IPS-18c (cell line): ENCODE results near the gene RALGAPA2.

ENCODE experiments used
- H3K4me3 ChIP-seq: 2 replicates; pipeline ENCODE4 v1.7.0; 2013; ENCODE audit warnings: low read depth, mild to moderate bottlenecking, low read length, moderate library complexity; ENCODE audit not compliant: insufficient read depth
- H3K9me3 ChIP-seq: one replicate; pipeline ENCODE4 v1.6.1; 2013; ENCODE audit warnings: mild to moderate bottlenecking, low read length, moderate library complexity; ENCODE audit not compliant: control insufficient read depth, insufficient read depth

RALGAPA2 gene

DNA sequence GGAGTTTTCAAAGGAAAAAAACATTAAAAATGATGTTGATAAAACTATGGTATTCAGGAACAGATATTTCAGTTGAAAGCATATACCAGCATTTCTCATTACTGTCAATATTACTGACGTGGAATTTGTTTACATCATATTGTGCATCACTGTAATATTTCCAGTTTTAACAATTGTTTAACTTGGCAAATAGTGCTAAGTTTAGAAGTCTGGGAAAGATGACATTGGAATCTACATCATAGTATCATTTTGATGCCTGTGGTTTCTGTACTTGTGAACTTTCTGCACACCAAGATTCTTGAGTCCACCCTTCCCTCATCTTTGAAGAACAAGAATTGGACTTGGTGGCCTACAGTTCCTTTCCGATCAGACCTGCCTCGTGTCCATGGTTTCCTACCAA lies 98.1 kb downstream of the RALGAPA2 start:
- Histone ChIP-seq H3K4me3 (no peak overlapping the region), H3K9me3 (no peaks in the 10 kb centered on the region)

DNA sequence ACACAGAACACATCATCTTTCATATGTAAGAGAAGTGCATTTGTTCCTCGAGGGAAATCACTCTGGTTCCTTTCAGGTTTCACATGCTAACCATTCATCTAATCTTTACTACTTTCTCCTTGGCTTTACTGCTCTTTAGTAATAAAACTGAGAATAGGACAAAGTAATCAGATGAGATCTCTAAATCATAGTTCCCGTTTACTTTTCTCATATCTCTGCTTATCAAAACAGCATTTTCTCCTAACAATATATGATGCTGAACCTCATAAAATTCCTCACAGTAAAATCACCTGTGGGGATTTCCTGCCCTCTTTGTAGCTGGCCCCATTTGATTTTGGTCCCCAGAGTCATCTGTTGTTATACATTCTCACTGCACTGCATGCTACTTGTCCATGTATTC lies 100.2 kb downstream of the RALGAPA2 start:
- H3K4me3 ChIP-seq, result no peak overlapping the region
- peaks cover 2% of the 10 kb centered on the region for H3K9me3 ChIP-seq

DNA sequence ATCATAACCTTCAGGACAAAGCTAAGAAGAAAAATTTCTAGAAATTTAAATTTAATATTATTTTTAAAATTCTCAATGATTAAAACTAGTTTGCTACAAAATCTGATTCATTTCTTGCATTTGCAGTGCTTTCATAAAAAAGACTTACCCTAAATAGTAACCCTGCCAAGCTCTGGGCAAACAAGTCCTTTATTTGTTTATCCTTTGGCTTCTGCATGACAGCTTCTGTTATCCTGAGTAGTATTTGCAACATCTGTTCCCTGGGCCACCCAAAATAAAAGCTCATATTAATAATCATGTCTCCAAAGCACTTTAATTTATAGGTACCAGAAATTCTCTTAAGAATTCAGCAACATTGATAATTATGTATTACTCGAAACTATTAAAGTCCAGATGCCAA lies 101.3 kb downstream of the RALGAPA2 start:
- Histone ChIP-seq H3K9me3 (peaks cover 2% of the 10 kb centered on the region), H3K4me3 (no peak overlapping the region)

DNA sequence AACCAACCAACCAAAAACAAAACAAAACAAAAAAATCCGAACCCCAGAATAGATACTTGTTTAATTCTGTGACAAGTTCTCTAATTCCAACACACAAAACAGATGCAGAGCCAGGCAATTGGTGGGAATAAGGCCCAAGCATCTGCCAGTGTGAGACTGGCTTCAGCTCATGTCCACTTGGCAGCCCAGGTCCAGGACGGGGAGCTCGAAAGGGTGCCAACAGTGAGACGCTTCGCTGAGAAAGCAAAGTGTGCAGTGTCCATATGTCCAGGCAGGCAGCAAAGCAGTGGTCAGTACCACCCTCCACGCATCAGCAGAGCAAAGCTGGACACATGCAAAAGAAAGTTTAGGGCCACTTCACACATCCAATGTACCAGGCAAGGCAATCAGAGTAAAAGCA lies 102.9 kb downstream of the RALGAPA2 start:
- Histone ChIP-seq H3K9me3 (peaks cover 2% of the 10 kb centered on the region), H3K4me3 (no peak overlapping the region)

DNA sequence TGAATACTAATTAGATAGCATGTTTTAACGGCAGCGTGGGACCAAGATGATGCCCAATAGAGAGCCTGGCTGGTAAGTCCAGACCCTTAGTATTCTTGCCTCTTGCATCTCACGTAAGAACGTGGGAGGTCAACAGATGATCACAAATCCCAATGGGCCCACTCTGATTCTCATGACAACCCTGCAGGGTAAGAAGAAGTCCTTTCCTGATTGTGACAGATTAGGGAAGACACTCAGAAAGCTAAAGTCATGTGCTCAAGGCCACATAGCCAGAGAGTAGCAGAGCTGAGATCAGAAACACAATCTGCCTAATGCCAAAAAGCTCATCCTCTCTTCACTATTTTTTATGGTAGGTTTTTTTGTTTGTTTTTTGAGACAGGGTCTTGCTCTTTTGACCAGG lies 103.8 kb downstream of the RALGAPA2 start:
- H3K9me3 ChIP-seq, result peaks cover 2% of the 10 kb centered on the region
- no peak overlapping the region for H3K4me3 ChIP-seq

DNA sequence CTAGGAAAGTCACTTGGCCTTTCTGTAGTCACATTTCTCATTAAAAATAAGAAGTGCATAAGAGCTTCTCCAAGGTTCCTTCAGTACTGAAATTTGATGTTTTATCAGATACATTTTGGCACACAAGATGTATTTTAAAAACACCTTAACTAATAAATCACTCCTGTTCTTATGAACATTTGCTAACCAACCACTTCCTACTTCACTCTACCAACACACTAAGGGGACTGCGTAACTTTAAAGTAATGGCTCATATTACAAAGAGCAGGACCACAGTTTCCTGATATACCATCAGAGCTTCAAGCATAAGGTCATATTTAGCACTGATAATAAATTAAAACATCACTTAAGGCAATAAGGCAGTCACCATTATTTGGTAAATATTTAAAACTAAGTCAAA lies 104.4 kb downstream of the RALGAPA2 start:
- no peak overlapping the region for H3K4me3 ChIP-seq
- peaks cover 2% of the 10 kb centered on the region for H3K9me3 ChIP-seq

DNA sequence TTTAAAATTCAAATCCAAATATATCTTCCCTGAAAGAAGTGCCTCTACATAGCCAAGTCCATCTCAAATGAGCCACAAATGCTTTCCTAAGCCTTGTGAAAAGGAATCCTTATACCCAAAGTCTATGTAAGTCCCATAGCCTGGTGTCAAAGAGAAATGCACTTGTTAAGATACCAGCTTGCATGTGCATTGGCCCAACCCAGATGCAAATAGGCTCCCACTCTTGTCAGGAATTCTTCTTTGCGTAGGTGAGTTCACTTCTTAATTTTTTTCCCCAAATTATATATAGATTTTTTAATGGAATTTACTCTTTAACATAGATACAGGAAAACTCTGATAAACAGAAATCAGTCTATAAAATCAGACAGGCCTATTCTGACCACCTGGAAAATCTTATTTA lies 105.6 kb downstream of the RALGAPA2 start:
- H3K4me3 ChIP-seq, result no peak overlapping the region
- peaks cover 2% of the 10 kb centered on the region for H3K9me3 ChIP-seq

DNA sequence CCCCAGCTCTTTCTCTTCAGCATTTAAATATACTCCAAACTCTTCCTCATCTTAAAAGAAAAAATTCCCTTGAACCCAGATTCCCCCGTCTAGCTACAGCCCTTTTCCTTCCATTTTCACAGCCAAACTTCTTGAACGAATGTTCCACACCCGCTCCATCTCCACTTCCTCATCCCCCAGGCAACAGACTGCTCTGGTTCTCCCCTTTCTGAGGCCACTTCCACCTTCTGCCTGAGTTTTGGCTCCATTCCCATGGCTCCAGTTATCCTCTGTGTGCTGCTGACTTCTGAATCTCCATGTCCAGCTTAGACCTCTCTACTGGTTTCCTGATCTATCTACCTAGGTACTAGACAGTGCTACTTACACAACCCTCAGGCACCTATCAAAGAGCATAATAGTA lies 106.4 kb downstream of the RALGAPA2 start:
- Histone ChIP-seq H3K4me3 (no peak overlapping the region), H3K9me3 (peaks cover 2% of the 10 kb centered on the region)

DNA sequence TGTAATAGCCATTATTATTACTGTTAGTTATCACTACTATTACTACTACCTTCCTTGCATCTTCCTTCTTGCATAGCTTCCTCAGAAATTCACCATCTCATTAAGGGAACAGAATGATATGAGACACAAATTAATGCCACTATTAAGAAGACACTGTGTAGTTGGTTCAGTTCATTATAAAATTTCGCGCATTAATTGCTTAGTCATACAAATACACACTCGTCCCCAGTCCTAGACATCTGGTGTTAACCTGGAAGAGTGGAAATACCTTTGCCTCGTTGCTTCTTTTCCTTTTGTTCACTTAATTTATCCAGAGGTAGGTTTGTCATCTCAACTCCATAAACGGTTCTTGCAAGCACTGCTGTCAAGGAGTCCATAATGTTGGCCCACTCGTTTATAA lies 107.5 kb downstream of the RALGAPA2 start:
- Histone ChIP-seq H3K9me3 (peaks cover 2% of the 10 kb centered on the region), H3K4me3 (no peak overlapping the region)

DNA sequence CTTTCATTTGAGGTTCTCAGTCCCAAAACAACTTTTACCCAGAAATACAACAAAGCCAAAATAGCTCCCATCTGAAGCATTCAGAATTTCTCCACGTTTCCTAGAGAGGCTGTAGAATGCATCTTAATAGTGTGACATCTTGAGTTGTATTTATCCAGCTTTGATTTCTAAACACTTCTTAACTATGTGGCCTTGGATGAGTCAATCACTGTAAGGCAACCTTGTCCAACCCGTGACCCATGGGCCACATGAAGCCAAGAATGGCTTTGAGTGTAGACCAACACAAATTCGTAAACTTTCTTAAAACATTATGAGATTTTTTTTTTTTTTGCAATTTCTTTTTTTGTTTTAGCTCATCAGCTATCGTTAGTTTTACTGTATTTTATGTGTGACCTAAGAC lies 108.1 kb downstream of the RALGAPA2 start:
- H3K9me3 ChIP-seq, result peaks cover 2% of the 10 kb centered on the region
- no peak overlapping the region for H3K4me3 ChIP-seq

DNA sequence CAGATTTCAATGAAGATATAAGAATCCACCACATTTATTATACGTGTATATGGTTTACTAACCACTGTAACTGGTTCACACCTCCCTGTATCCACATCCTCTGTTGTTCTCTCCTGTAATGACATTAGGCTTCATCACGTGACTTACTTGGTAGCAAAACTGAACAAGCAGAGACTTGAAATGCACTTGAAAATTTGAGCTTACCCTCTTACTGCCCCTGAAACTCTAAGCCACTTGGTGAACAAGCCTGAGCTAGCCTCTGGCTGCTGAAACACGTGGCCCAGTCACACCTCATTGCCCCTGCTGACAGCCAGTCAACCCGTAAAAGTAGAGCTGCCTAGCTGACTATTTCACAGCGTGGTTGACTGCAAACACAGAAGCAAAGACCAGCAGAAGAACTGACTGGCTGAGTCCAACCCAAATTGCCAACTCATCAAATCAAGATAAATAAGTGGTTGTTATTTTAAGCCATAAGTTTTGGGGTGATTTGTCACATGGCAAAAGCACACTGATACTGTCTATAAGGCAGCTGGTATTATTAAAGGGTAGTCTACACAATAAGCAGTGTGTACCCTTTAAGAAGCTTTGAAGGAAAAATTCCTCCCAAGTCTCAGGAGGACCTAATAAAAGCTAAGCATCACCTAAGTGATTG lies 109.0 kb downstream of the RALGAPA2 start:
- no peaks in the 10 kb centered on the region for H3K9me3 ChIP-seq
- H3K4me3 ChIP-seq, result no peak overlapping the region

DNA sequence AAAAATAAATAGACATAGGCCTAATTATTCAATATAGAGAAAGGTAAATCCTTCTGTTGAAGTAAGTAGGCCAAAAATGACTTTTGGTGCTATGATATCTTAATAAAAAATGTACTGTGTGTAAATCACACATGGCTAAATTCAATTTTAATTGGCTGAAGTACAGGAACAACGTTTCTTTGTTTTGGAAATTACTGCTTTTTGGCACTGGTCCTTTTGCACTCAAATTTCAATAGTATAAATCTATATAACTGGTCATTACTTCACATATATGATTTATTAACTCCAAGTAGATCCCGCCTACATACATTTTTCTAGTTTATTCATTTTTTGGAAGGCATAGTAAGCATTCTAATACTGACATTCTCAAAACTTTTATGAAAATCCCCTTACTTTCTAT lies 114.5 kb downstream of the RALGAPA2 start:
- H3K9me3 ChIP-seq, result no peaks in the 10 kb centered on the region
- H3K4me3 ChIP-seq, result no peak overlapping the region

DNA sequence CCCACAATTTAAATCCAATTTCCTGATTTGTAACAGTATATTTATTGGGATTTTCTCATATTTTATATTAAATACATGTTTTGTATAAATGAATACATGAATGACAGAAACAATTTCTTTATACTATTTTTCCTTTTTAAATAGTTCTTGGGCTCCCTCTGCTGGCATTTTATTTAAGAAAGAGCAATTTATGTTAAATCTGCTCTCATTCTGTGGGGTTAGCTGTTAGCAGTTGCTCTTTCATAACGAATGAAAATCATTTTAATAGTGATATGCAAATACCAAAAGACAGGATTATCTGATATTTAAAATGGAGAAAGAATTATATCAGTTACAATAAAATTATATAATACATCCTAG lies 118.3 kb downstream of the RALGAPA2 start:
- H3K9me3 ChIP-seq, result no peaks in the 10 kb centered on the region
- no peak overlapping the region for H3K4me3 ChIP-seq

DNA sequence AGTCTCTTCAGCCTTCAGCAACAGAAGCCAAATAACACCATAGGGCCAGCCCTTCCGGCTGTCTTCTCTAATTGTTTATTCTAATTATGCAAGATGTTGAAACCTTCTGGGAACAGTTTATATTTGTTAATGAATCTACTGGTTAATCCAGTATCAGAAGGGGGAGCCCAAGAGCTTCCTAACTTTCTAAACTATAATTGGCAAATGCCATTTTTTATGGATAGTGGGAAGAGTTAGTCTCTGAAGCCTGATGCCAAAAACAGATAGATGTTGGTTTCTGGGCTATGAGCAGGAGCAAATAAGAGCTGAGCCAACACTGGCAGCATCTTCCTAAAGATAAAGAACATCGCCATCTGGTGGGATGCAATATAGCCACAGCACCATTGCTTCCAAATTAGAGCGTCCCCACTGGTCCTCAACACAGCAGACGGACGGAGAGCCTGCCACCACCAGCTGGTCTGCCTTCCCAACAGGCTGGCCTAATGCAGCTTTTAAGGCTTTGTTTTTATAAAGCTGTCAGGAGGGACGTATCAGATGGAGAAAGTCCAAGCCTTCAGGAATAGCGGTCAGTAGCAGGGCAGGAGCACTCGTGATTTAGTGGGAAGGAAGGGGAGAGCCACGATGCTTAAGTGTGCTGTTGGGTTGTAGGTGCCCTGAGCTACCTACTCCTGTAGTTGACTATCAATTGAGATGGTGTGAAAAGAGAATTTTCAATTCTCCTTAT lies 118.8 kb downstream of the RALGAPA2 start:
- H3K4me3 ChIP-seq, result no peak overlapping the region

DNA sequence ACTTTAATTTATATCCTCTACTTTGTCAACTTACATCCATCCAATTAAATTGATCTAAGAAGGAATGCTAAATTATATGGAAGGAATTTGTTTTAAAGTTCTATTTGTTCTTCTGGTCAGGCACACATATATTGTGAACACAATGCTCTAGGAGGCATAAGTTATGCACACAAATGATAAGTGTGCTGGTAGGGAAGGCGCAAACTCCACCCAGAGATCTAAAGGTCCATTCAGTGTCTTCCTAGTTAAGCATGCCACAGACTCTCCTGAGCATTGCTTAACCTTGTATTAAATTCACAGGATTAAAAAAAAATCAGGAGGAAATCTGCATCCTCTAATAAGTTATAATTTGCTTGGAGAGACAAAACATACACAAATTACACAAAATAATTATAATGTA lies 127.3 kb downstream of the RALGAPA2 start:
- H3K9me3 ChIP-seq, result no peaks in the 10 kb centered on the region
- H3K4me3 ChIP-seq, result no peak overlapping the region

More for the DNA sequence above, 118.8 kb downstream of the RALGAPA2 start:
- H3K9me3 ChIP-seq, result no peaks in the 10 kb centered on the region

DNA sequence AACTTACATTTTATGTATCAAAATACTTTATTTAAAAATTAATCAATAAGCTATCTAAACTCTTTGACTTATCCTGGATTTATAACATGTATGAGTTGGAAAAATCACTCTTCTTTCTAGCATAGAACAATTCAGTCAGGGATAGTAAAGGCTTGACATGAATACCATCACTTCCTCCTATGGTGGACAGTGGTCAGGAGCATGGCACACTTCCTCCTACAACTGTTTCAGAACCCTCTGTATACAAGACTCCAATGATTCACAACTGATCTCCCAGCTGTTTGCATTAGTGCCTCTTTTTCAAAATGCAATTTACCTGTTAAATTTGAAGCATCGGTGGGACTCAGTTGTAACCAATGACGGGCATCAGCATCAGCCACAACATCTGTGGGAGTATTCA lies 129.7 kb downstream of the RALGAPA2 start:
- H3K4me3 ChIP-seq, result no peak overlapping the region
- no peaks in the 10 kb centered on the region for H3K9me3 ChIP-seq

DNA sequence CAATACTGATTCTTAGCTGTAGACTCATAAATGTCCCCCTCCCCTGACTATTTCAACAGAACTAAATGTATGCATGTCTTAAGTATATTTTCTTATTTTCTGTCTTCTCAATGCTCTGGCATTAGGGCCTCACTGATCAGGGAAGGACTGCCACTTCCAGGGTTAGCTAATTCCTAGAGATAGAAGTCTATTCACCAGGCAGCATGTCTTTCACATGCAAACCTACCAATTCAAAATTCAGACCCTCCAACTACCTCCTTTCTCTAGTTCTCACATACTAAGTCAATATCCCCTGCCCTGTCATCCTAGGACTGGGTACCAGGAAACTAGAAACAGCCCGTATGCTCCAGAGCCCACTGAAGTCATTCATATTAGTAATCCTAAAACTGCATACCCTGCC lies 132.3 kb downstream of the RALGAPA2 start:
- Histone ChIP-seq H3K9me3 (no peaks in the 10 kb centered on the region), H3K4me3 (no peak overlapping the region)

DNA sequence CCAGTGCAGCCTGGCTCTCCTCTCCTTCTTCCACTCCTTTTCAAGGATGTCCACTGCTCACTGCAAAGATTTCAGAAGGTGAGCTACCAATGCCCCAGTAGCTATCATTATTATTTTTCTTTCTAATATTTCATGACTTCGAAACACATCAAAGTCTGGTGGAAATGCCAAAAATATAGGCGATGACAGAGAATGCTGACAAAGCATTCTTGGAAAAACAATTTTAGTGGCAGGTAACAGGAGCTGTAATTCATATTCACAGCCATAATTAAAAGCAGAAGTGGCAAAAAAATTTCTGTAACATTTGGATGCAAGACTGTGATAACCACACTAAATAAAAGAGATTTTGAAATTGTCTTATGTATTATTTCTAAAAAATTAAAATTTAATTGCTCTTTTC lies 133.6 kb downstream of the RALGAPA2 start:
- no peak overlapping the region for H3K4me3 ChIP-seq
- H3K9me3 ChIP-seq, result no peaks in the 10 kb centered on the region

DNA sequence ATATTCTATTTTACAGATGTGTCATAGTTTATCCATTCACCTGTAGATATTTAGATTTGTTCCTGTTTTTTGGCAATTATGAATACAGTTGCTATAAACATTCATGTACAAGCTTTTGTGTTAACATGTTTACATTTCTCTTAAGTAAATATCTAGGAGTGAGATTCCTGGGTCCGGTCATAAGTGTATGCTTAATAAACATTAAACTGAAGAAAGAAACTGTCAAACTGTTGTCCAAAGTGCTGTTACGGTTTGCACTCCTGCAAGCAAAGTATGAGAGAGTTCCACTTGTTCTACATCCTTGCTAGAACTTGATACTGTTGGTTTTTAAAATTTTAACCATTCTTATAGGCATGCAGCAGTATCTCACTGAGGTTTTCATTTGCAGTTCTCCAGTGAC lies 138.6 kb downstream of the RALGAPA2 start:
- Histone ChIP-seq H3K9me3 (no peaks in the 10 kb centered on the region), H3K4me3 (no peak overlapping the region)
